ENCODE data around the gene ACTL7A. TPM values are rescaled to one million over a fixed set of nuclear protein-coding genes. Genes with fewer than 3 reads are reported as not detected.

ACTL7A gene
- total and polyA plus RNA-seq, 2 experiments from 2014 or later, result not detected

GRCh38 chr9:108869092-108869725 lies 7.1 kb downstream of the ACTL7A start (continued):
- TF ChIP-seq, protein P1, sequence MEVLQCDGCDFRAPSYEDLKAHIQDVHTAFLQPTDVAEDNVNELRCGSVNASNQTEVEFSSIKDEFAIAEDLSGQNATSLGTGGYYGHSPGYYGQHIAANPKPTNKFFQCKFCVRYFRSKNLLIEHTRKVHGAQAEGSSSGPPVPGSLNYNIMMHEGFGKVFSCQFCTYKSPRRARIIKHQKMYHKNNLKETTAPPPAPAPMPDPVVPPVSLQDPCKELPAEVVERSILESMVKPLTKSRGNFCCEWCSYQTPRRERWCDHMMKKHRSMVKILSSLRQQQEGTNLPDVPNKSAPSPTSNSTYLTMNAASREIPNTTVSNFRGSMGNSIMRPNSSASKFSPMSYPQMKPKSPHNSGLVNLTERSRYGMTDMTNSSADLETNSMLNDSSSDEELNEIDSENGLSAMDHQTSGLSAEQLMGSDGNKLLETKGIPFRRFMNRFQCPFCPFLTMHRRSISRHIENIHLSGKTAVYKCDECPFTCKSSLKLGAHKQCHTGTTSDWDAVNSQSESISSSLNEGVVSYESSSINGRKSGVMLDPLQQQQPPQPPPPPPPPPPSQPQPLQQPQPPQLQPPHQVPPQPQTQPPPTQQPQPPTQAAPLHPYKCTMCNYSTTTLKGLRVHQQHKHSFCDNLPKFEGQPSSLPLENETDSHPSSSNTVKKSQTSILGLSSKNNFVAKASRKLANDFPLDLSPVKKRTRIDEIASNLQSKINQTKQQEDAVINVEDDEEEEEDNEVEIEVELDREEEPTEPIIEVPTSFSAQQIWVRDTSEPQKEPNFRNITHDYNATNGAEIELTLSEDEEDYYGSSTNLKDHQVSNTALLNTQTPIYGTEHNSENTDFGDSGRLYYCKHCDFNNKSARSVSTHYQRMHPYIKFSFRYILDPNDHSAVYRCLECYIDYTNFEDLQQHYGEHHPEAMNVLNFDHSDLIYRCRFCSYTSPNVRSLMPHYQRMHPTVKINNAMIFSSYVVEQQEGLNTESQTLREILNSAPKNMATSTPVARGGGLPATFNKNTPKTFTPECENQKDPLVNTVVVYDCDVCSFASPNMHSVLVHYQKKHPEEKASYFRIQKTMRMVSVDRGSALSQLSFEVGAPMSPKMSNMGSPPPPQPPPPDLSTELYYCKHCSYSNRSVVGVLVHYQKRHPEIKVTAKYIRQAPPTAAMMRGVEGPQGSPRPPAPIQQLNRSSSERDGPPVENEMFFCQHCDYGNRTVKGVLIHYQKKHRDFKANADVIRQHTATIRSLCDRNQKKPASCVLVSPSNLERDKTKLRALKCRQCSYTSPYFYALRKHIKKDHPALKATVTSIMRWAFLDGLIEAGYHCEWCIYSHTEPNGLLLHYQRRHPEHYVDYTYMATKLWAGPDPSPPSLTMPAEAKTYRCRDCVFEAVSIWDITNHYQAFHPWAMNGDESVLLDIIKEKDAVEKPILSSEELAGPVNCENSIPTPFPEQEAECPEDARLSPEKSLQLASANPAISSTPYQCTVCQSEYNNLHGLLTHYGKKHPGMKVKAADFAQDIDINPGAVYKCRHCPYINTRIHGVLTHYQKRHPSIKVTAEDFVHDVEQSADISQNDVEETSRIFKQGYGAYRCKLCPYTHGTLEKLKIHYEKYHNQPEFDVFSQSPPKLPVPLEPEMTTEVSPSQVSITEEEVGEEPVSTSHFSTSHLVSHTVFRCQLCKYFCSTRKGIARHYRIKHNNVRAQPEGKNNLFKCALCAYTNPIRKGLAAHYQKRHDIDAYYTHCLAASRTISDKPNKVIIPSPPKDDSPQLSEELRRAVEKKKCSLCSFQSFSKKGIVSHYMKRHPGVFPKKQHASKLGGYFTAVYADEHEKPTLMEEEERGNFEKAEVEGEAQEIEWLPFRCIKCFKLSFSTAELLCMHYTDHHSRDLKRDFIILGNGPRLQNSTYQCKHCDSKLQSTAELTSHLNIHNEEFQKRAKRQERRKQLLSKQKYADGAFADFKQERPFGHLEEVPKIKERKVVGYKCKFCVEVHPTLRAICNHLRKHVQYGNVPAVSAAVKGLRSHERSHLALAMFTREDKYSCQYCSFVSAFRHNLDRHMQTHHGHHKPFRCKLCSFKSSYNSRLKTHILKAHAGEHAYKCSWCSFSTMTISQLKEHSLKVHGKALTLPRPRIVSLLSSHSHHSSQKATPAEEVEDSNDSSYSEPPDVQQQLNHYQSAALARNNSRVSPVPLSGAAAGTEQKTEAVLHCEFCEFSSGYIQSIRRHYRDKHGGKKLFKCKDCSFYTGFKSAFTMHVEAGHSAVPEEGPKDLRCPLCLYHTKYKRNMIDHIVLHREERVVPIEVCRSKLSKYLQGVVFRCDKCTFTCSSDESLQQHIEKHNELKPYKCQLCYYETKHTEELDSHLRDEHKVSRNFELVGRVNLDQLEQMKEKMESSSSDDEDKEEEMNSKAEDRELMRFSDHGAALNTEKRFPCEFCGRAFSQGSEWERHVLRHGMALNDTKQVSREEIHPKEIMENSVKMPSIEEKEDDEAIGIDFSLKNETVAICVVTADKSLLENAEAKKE (CRISPR knock-in tag; IDR thresholded peaks at IDR 0.05), result no peak

DNA sequence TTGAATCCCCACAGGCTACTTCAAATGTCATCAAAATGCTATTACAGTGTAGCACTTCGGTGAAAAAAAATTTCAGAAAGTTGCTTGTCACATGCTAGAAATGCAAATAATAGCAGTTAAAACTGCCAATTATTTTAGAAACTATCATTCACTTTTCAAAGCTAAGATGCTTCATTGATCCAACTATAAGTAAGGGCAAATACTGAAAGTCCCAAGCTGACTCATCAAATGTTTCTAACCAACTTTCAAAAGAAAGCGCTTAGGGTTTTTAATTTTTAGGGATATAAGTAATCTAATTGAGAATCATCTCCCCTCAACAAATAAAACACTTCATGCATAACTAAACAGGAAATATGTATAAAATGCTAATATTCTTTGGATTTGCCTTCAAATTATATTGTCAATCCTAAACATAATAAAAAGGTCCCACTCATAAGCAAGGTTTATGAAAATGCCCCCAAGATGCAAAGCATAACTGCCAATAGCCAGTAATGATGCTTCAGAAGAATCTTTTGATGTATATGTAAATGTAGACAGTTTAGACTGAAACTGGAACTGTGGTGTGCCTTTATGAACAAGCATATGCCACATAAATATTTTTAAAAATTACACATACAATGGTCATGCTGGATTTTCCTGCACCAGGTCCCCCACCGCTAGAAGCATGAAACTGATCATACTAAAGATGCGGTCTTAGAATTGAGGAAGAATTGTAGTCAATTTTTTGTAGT lies 12.2 kb downstream of the ACTL7A start:
- peaks cover 57% of the 10 kb centered on the region for H3K36me3 Mint-ChIP-seq (ENCODE audit: low read depth)
- Histone ChIP-seq H3K9me2 (ENCODE audit: insufficient read depth) (no peaks in the 10 kb centered on the region), H3K79me2 (replicated peaks; ENCODE audit: insufficient read depth) (no peaks in the 10 kb centered on the region), H3K27ac (ENCODE audit: low read depth) (no peak overlapping the region), H2AFZ (no peak overlapping the region), H3K27me3 (ENCODE audit: insufficient read depth) (no peaks in the 10 kb centered on the region), H3K4me2 (no peak overlapping the region), H3K4me3 (no peak overlapping the region), H4K20me1 (replicated peaks; ENCODE audit: insufficient read depth) (0 out of 2 replicates have a peak, but pooled peaks cover 3% of the 10 kb centered on the region), H3F3A (replicated peaks; ENCODE audit: low read depth) (no peaks in the 10 kb centered on the region), H3K4me1 (ENCODE audit: insufficient read depth) (no peaks in the 10 kb centered on the region), H3K36me3 (ENCODE audit: insufficient read depth) (peaks cover 33% of the 10 kb centered on the region)
- H3K27ac Mint-ChIP-seq, result no peak overlapping the region
- DNase-seq (ENCODE audit: low spot score), result no peak
- no peaks in the 10 kb centered on the region for H3K4me1 Mint-ChIP-seq
- ATAC-seq, result no peak
- H3K27me3 Mint-ChIP-seq (ENCODE audit: insufficient read depth, low read depth, poor library complexity), result no peaks in the 10 kb centered on the region
- H3K9me3 Mint-ChIP-seq, result no peaks in the 10 kb centered on the region
- H3K4me3 Mint-ChIP-seq, result no peak overlapping the region
- no peak for TF ChIP-seq NANOG (IDR thresholded peaks at IDR 0.05; ENCODE audit: borderline replicate concordance)
- TF ChIP-seq REST (IDR thresholded peaks at IDR 0.05; ENCODE audit: unreplicated experiment), result no peak
- TF ChIP-seq JUNB (IDR thresholded peaks at IDR 0.05; ENCODE audit: unreplicated experiment), result no peak
- no peak for TF ChIP-seq POLR2AphosphoS5 (IDR thresholded peaks at IDR 0.05; ENCODE audit: low read depth)
- no peak for TF ChIP-seq CREB1 (CRISPR knock-in tag; IDR thresholded peaks at IDR 0.05; ENCODE audit: low read depth)
